GM18517 (cell line): ENCODE data around the gene POLR2E.
A peak's percentile ranks its signal among the peaks of the same experiment; 100 is the strongest.

ENCODE experiments used
- ATAC-seq: cut with Tn5 transposase; IDR thresholded peaks from one replicate; pipeline ENCODE4 v1.9.1; 2021; ENCODE audit warnings: mild to moderate bottlenecking, moderate library complexity; ENCODE audit not compliant: unreplicated experiment

POLR2E gene

DNA sequence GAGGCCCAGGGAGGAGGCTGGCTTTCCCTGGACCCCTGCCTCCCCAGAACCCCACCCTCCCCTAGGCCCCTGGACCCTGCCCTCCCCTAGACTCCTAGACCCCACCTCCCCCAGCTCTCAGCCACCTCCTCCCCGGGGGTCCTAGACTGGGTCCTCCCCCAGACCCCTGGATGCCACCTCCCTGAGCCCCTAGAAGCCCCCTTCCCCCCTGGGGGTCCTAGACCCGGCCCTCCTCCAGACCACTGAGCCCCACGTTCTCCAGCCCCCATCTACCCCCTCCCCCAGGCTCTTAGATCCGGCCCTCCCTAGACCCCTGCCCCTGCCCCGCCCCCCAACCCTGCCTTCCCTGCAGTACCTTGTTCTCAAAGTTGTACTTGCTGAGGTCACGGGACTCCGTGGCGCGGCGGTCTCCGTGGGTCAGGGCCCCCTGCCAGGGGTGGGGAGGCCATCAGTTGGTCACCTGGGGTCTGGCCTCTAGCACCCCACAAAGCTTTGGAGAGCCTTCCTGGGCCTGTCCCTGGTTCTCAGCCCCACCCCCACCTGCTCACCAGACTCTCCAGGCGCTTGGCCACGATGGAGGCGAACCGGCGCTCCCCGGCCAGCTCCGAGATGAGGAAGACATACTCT is 16.6 kb upstream of the POLR2E start:
- no peak for ATAC-seq

GRCh38 chr19:1110809-1111640 is 15.8 kb upstream of the POLR2E start:
- no peak for ATAC-seq

DNA sequence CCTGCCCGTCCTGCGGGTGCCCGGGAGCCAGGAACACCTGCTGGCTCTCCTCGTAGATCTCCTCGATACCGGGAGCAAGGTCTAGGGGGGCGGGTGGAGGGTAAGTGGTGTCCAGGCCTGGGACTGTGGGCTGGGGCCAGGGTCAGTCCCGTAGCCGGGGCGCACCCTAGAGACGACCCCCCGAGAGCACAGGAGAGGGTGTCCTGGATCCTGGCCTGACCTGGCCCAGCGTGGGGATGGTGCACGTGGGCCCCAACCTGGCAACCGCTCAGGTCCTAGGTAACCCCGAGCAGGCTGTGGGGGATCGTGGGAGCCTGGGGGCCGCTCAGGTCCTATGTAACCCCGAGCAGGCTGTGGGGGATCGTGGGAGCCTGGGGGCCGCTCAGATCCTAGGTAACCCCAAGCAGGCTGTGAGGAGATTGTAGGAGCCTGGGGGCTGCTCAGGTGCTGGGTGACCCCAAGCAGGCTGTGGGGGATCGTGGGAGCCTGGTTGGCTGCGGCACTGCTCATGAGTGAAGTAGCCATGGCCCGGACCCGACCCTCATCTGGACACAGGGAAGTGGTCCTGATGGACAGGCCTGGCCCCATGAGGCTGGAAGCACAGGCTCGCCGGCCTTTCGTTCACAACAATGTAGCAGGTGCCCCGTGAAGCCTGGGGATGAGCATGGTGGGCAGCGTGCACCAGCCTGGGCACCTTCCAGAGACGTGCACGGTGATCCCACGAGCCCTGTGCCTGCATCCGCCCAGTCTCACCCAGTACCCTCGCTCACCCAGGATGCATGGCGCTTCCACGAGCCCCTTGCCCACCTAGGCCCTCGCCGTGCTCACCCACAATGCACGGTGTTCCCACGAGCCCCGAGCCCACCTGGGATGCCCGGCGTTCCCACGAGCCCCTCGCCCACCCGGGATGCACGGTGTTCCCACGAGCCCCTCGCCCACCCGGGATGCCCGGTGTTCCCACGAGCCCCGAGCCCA is 14.8 kb upstream of the POLR2E start:
- no peak for ATAC-seq

DNA sequence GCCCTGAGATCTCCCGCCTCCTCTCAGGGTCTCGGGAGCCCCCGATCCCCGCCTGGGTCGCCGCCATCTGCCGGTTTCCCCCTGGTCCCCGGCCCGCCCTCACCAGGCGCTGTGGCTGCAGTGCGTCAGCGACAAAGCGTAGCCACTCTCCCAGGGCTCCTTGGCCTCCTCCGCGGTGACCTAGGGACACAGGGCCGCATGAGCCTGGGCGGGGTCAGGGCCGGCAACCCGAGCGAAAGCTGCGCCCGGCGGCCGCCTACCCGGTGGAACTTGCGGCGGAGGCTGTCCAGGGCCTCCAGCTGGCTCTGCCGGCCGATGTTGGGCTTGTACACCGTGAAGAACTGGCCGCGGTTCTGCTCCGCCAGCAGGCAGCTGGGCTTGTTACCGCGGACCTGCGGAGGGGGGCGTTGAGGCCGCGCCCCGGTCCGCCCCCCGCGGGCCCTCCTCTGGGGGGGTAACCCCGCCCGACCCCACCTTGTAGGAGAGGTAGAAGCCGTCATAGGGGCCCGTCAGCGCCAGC is 13.9 kb upstream of the POLR2E start:
- ATAC-seq: no peak

DNA sequence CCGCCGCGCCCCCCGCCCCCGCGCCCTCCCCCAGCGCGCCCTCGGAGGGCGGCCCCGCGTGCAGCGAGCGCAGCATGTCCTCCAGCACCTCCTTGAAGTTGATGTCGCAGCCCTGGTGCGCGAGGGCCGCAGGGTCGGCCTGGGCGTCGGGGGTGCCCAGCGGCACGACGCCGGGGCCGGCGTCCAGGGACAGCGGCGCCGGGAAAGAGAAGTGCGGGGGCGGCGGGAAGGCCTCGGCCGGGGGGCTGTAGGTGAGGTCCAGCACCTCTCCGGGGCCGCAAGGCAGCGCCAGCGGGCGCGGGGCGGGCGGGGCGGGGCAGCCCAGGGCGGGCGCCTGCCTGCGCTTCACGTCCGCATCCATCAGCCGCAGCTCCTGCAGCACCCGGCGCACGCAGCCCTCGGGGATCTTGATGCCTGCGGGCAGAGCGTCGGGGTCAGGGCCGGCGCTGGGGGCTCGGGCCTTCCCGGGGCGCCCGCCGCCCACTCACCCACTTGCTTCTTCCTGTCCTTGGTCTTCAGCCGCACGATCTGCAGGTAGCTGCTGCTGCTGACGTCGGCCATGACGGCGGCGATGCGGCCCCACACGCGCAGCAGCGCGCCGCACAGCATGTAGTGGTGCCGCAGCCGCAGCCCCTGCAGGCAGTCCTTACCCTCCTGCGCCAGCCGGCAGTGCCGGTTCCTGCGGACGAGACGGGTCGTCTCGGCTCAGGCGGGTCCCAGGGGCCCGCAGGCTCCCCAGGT is 13.3 kb upstream of the POLR2E start:
- no peak for ATAC-seq

DNA sequence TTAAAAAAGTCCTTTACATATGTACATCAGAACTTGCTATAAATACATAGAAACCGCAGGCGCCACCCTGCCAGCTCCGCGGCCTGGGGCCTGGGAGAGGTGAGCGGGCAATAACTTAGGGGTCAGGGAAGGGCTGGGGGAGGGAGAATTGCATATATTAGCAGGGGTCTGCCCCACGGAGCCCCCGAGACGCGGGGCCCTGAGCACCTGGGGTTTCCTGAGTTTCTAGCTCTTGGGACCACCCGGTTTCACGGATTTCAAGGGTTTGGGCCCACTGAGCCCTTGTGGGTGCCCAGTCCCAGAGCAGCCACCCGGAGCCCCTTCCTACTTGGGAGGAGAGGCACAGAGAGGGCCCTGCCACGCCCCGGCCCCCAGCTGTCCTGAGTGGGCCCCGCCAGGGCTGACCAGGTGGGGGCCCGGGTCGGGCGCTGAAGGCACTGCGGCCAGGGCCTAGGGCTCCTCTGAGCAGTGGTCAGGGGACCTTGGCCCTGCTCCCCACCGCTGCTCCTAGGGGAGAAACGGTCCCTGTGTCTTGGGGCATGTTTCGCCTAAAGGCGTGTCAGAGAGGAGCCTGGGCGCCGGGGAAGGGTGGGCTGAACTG is 12.6 kb upstream of the POLR2E start:
- ATAC-seq: no peak

DNA sequence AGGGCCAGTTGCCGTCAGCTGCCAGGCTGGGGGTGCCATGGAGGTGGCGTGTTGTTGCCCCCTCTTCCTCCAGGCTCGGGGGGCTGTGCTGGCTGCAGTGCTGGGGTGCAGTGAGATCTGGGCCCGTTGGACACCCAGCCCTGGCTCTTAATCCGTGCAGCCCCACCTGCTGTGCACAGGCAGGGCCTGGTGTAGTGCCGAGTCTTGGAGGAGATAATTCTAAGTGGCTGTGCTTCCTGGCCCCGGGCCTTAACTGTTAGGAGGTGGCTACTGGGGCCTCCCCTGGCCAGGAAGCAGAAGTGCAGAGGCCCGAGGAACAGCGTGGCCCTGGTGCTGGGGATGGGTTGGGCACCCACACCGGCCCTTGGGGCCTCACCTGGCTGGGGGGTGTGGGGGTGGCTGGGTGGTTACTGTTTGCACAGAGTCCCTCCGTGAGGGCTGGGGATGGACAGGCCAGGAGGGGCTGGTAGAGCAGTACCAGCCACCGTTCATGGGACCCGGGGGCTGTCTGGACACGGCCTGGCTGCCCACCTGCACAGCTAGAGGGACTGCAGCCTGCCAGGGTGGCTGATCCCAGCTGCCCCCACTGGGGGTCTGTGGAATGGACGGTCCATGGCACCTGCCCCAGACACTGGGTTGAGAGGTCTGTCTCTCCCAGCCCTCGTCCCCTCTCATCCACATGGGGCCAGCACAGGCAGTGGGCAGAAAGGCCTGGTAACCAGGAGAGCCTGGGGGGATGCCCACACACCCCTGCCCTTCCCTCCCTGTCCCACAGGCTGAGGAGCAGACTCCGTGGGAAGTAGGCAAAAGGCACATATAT is 11.9 kb upstream of the POLR2E start:
- no peak for ATAC-seq

- ATAC-seq: no peak
These were observed 11.0 kb upstream of the POLR2E start for GRCh38 chr19:1105873-1106840.

- ATAC-seq: no peak
These were observed 10.1 kb upstream of the POLR2E start for GRCh38 chr19:1105008-1105872.

GRCh38 chr19:1104311-1105007 is 9.3 kb upstream of the POLR2E start:
- no peak for ATAC-seq

- ATAC-seq: peak; percentile 46
These were observed 8.6 kb upstream of the POLR2E start, which contains the start of gene GPX4 for GRCh38 chr19:1103708-1104310. Gene GPX4 (plus strand): TSS chr19:1103994. CDS start chr19:1104044, 50 bp downstream.

- no peak for ATAC-seq
These were observed 8.0 kb upstream of the POLR2E start for GRCh38 chr19:1103132-1103707.

DNA sequence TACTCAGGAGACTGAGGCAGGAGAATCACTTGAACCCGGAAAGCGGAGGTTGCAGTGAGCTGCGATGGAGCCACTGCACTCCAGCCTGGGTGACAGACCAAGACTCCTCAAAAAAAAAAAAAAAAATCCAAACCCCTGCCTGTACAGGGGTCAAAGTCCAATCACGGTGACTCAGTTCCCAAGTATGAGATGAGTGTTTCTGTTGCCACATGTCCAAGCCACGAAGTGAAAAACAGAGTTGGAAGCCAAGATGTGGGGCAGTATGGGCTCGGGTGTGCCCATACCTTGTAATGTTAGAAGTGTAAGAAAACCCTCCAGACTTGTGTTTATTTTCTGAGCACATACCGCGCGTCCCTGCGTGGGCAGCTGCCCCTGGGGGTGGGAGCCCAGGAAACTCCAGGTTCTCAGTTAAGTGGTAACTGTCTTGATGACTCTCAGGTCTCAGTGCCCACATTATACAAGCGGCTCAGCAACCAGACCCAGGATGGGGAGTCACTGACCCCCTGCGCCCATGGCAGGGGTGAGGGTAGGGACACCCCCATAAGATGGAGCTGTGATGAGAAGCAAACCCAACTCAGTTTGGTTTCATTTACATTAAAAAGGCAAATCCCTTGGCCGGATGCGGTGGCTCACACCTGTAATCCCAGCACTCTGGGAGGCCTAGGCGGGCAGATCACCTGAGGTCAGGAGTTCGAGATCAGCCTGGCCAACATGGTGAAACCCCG is 7.4 kb upstream of the POLR2E start:
- ATAC-seq: peak; percentile 31

DNA sequence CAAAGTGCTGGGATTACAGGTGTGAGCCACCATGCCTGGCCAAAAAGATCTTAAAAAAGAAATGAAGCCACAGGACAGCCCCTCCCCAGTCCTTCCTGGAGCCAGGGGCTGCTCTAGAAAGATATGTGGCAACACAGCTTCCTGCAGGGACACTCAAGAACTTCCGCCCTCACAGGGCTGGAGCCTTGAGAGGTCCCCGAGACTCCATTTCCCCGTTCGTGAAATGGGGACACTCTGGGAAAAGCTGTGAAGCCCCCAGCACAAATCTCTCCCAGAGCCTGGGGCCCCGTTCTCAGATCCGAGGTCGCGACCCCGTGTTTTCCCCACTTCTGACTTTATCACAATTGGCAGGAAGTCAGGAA is 6.1 kb upstream of the POLR2E start:
- ATAC-seq: no peak
